ENCODE data around the gene SPA17.

Gene SPA17

GRCh38 chr11:124662106-124662505 lies 11.6 kb upstream of the SPA17 start:
- no peak for DNase-seq (ENCODE audit: low read depth in 2 of 2)

GRCh38 chr11:124663861-124664260 lies 9.8 kb upstream of the SPA17 start:
- no peak for DNase-seq (ENCODE audit: low read depth in 2 of 2)

- no peak for DNase-seq (ENCODE audit: low read depth in 2 of 2)
Measured at GRCh38 chr11:124667601-124668000, 6.1 kb upstream of the SPA17 start.

GRCh38 chr11:124669193-124669592 lies 4.5 kb upstream of the SPA17 start:
- peak in 1 of 2 donors; percentile 19 for DNase-seq (ENCODE audit: low read depth in 2 of 2)

- no peak for DNase-seq (ENCODE audit: low read depth in 2 of 2)
Measured at GRCh38 chr11:124670732-124671131, 3.0 kb upstream of the SPA17 start.

- no peak for DNase-seq (ENCODE audit: low read depth in 2 of 2)
Measured at GRCh38 chr11:124672536-124673215, 1.0 kb upstream of the SPA17 start.

- DNase-seq (ENCODE audit: low read depth in 2 of 2) = no peak
Measured at GRCh38 chr11:124674168-124674517, 439 bp downstream of the SPA17 start.

- no peak for DNase-seq (ENCODE audit: low read depth in 2 of 2)
Measured at GRCh38 chr11:124674571-124674970, 867 bp downstream of the SPA17 start.

GRCh38 chr11:124676386-124676785 lies 2.7 kb downstream of the SPA17 start:
- no peak for DNase-seq (ENCODE audit: low read depth in 2 of 2)

- DNase-seq (ENCODE audit: low read depth in 2 of 2) = no peak
Measured at GRCh38 chr11:124678416-124678815, 4.7 kb downstream of the SPA17 start.

GRCh38 chr11:124681421-124681820 lies 7.7 kb downstream of the SPA17 start:
- no peak for DNase-seq (ENCODE audit: low read depth in 2 of 2)

- DNase-seq (ENCODE audit: low read depth in 2 of 2) = no peak
Measured at GRCh38 chr11:124682443-124682842, 8.7 kb downstream of the SPA17 start.

GRCh38 chr11:124693142-124693541 lies 19.4 kb downstream of the SPA17 start:
- DNase-seq (ENCODE audit: low read depth in 2 of 2) = no peak

- DNase-seq (ENCODE audit: low read depth in 2 of 2) = no peak
Measured at GRCh38 chr11:124699547-124699946, 25.8 kb downstream of the SPA17 start.

GRCh38 chr11:124700028-124700427 lies 26.3 kb downstream of the SPA17 start:
- no peak for DNase-seq (ENCODE audit: low read depth in 2 of 2)

- DNase-seq (ENCODE audit: low read depth in 2 of 2) = no peak
Measured at GRCh38 chr11:124707829-124708228, 34.1 kb downstream of the SPA17 start.

- no peak for DNase-seq (ENCODE audit: low read depth in 2 of 2)
Measured at GRCh38 chr11:124712392-124712791, 38.7 kb downstream of the SPA17 start.

GRCh38 chr11:124716591-124716990 lies 42.9 kb downstream of the SPA17 start:
- no peak for DNase-seq (ENCODE audit: low read depth in 2 of 2)

- no peak for DNase-seq (ENCODE audit: low read depth in 2 of 2)
Measured at GRCh38 chr11:124717421-124717785, 43.7 kb downstream of the SPA17 start.

- DNase-seq (ENCODE audit: low read depth in 2 of 2) = no peak
Measured at GRCh38 chr11:124717786-124718651, 44.3 kb downstream of the SPA17 start.

GRCh38 chr11:124718801-124719200 lies 45.1 kb downstream of the SPA17 start:
- no peak for DNase-seq (ENCODE audit: low read depth in 2 of 2)

- no peak for DNase-seq (ENCODE audit: low read depth in 2 of 2)
Measured at GRCh38 chr11:124719534-124719933, 45.8 kb downstream of the SPA17 start.

GRCh38 chr11:124722176-124722575 lies 48.5 kb downstream of the SPA17 start:
- no peak for DNase-seq (ENCODE audit: low read depth in 2 of 2)
